ENCODE results near the gene SOX18. TPM values are rescaled to one million over a fixed set of nuclear protein-coding genes. Genes with fewer than 3 reads are reported as not detected.
"Not testable (repeated sequence)": the region's sequence is repeated elsewhere in the genome, so short reads cannot be mapped to it uniquely, and the experiment has no call there.

Gene SOX18
- 27.2 and 75.7 TPM in 2 replicates for total RNA-seq

- peak in 1 of 2 donors; percentile 81 for DNase-seq (ENCODE audit: low read depth in 2 of 2)
Observed at GRCh38 chr20:64049060-64049877, at the start of gene SOX18. Gene SOX18, minus strand, starts transcription at chr20:64049639. Its CDS starts 123 bp downstream, at chr20:64049516.

GRCh38 chr20:64098471-64099013 is 49.1 kb upstream of the SOX18 start:
- DNase-seq (ENCODE audit: low read depth in 2 of 2), result no peak

- no peak for DNase-seq (ENCODE audit: low read depth in 2 of 2)
Observed at GRCh38 chr20:64096535-64096934, 47.1 kb upstream of the SOX18 start.

GRCh38 chr20:64095927-64096326 is 46.5 kb upstream of the SOX18 start:
- DNase-seq (ENCODE audit: low read depth in 2 of 2), result no peak

GRCh38 chr20:64095455-64095854 is 46.0 kb upstream of the SOX18 start:
- no peak for DNase-seq (ENCODE audit: low read depth in 2 of 2)

GRCh38 chr20:64093013-64093503 is 43.6 kb upstream of the SOX18 start:
- no peak for DNase-seq (ENCODE audit: low read depth in 2 of 2)

GRCh38 chr20:64092258-64093012 is 43.0 kb upstream of the SOX18 start:
- DNase-seq (ENCODE audit: low read depth in 2 of 2), result no peak

GRCh38 chr20:64091770-64092169 is 42.3 kb upstream of the SOX18 start:
- DNase-seq (ENCODE audit: low read depth in 2 of 2), result no peak

- DNase-seq (ENCODE audit: low read depth in 2 of 2), result no peak
Observed at GRCh38 chr20:64091340-64091739, 41.9 kb upstream of the SOX18 start.

GRCh38 chr20:64090165-64090564 is 40.7 kb upstream of the SOX18 start:
- no peak for DNase-seq (ENCODE audit: low read depth in 2 of 2)

GRCh38 chr20:64088586-64088985 is 39.1 kb upstream of the SOX18 start:
- not testable (repeated sequence) for DNase-seq (ENCODE audit: low read depth in 2 of 2)

- not testable (repeated sequence) for DNase-seq (ENCODE audit: low read depth in 2 of 2)
Observed at GRCh38 chr20:64087226-64087825, 37.9 kb upstream of the SOX18 start.

- no peak for DNase-seq (ENCODE audit: low read depth in 2 of 2)
Observed at GRCh38 chr20:64086801-64087200, 37.4 kb upstream of the SOX18 start.

- DNase-seq (ENCODE audit: low read depth in 2 of 2), result no peak
Observed at GRCh38 chr20:64084685-64085152, 35.3 kb upstream of the SOX18 start.

- no peak for DNase-seq (ENCODE audit: low read depth in 2 of 2)
Observed at GRCh38 chr20:64083804-64084684, 34.6 kb upstream of the SOX18 start, which contains the start of gene LKAAEAR1. Gene LKAAEAR1, minus strand, starts transcription at chr20:64084398. Its CDS starts 179 bp downstream, at chr20:64084219.

GRCh38 chr20:64083378-64083803 is 34.0 kb upstream of the SOX18 start:
- peak; percentile 36 to 87 for DNase-seq (ENCODE audit: low read depth in 2 of 2)

- DNase-seq (ENCODE audit: low read depth in 2 of 2), result no peak
Observed at GRCh38 chr20:64082820-64083377, 33.5 kb upstream of the SOX18 start.

GRCh38 chr20:64082126-64082731 is 32.8 kb upstream of the SOX18 start:
- DNase-seq (ENCODE audit: low read depth in 2 of 2), result no peak

- no peak for DNase-seq (ENCODE audit: low read depth in 2 of 2)
Observed at GRCh38 chr20:64081624-64081964, 32.2 kb upstream of the SOX18 start.

All from dermis microvascular lymphatic vessel endothelial cell (primary cell).